Measurements from ENCODE around the gene AVPI1.
A peak's percentile ranks its signal among the peaks of the same experiment; 100 is the strongest.
"Not testable (repeated sequence)": the region's sequence is repeated elsewhere in the genome, so short reads cannot be mapped to it uniquely, and the experiment has no call there.

AVPI1 gene

DNA sequence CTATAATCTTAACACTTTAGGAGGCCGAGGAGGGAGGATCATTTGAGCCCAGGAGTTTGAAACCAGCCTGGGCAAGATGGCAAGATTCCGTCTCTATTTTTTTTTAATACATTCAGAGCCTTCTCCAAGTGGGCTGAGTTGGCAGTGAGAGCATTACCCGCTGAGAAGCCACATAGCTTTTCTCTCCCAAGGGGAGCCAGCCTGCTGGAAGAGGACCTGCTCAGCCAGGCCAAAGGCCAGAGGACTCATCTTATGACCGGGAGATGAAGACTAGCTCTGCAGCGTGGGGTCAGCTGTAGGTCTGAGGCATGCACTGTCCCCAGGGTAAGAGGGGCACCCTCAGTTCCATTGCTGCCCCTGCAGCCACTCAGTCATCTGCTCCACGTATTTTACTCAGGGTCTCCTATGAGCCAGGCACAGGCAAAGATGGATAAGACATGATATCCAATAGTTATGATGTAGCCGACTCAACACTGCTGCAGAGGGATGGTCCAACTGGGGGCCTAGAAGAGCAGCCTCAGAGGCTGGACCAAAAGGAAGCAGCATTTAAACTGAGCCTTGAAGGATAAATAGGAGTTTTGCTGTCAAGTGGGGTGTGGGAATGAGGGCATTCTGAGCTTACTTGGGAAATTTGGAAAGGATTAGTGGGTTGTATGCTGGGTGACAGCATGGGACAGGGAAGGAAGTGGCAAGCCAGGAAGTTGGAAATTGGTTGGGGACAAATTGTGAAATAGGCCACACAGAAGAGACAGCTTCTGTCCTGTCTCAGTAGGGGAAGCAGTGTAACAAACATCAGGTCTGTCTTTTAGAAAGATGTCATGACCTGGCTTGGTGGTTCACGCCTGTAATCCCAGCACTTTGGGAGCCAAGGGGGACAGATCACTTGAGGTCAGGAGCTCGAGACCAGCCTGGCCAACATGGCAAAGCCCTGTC is 24.9 kb upstream of the AVPI1 start:
- DNase-seq = peak; percentile 58 to 60

DNA sequence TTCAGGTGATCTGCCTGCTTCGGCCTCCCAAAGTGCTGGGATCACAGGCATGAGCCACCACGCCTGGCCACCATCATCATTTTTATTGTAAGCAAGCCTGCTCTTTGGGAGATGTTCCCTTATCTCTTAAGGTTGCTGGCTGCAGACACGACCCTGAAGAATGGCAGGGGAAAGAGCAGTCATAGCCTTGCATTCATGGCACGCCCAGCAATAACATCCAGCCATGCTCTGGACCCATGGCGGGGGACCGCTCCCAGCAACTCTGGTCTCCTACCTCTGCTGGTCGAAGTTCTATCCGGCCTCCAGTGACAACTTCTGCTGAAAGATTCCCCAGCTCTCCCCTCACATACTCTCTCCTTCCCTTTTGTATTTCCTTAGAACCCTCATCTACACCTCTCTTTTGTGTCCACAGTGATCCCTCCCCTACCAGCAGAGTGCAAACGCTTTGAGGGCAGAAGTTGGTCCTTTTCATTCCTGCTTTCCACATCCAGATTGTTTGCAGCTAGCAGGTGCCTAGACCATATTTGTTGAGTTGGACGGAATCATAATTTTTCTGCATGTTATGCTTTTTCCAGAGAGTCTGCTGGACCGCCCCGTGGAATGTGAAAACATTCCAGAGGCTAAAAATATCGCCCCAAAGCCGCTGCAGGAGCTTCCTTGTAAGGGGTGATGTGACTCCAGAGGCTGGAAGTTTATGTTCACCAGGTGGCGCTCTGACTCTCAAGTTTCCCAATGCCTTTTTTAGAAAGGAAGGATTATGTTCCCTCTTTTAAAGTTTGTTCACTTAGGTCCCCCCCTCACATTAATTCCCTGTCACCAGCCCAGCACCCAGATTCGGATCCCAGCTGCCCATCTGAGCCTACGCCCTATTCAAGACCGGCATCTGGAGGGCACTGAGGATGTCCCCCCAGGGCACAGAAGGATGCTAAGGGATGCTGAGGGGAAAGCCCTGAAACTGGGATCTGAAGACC is 22.2 kb upstream of the AVPI1 start:
- peak; percentile 65 to 76 for DNase-seq

DNA sequence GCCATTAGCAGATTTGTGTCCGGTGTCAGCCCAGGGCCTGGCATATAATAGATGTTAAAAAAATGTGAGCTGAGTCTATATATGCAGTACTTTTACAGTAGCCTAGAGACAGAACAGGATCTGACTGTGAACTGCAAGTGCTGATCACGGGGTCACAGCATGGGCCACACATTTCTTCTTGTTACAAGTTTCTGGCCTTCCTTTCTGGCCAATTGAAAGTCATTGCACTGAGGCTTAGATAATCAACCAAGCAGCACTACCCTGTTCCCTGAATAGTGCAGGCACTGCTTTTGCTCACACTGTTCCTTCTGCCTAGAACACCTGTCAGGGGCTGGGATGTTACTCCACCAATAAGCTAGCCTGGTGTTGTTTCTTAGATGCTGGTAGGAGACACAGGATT is 21.1 kb upstream of the AVPI1 start:
- DNase-seq = no peak

DNA sequence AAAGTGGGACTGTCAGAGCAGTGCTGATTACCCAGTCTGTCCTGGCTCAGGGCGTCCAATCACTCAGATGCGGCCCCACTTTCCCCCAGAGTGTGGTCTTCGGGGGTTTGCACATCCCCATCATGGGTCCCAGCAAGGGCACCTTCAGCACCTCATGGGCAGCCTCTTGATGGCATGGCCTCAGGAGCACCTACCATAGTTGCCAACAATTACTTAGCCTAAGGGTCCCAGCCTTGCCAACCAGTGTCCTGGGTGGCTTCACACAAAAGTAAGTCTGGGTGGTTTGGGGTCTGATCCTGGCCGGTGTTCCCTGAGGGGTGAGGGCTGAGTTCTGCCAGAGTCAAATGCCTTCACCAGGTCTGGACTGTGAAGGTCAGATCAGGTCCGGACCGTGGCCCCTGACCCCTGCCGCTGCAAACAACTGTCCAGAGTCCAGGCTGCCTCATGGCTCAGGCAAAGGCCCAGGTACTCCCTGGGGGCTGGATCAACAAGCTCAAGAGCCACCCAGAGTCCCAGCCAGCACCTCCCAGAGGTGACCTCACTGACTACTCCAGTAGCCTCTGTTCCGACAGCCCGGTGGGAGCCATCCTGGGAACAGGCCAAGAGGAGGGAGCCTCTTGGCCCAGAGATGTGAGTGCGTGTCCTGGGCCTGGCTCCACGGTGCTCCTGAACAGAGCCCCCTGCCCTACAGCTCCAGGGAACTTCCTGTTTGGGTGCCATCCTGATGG is 20.3 kb upstream of the AVPI1 start:
- DNase-seq = no peak

DNA sequence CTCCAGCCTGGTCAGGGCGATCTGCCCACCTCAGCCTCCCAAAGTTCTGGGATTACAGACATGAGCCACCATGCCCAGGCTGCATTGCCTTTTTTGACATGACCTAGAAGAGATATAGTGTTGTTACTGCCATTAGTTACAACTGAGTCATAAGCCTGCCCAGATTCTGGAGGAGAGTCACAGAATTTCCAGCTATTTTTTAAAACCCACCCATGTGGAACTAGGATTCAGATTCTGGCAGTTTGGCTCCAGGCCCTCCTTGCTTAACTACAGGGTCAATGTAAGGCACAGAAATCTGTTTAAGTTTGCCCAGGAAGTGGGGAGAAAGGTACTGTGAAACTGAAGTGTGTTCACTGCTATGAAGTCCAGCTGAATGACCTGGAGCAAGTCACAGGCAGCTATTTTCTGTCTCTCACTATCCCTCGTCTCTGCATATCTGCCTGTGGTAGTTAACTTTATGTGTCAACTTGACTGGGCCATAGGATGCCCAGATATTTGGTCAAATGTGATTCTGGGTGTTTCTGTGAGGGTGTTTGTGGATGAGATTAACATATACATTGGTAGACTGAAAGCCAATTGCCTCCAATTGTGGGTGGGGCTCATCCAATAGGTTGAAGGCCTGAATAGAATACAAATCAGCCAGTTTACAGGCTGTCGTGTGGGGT is 18.1 kb upstream of the AVPI1 start:
- DNase-seq = no peak

DNA sequence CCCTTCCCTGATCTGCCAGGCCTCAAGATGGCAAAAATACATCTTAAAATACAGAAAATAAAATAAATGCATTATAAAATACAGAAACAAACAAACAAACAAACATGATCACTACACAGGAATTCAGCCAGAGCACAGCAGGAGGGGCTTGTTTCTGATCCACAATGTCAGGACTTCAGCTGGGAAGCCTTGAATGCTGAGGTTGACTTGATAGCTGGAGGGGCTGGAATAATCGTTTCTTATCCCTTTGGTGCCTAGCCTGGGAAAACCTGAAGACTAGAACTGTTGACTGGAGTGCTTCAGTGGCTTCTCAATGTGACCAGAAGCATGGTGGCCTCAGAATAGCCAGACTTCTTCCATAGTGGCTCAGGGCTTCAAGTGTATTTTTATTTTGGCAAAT is 17.3 kb upstream of the AVPI1 start:
- DNase-seq = no peak

DNA sequence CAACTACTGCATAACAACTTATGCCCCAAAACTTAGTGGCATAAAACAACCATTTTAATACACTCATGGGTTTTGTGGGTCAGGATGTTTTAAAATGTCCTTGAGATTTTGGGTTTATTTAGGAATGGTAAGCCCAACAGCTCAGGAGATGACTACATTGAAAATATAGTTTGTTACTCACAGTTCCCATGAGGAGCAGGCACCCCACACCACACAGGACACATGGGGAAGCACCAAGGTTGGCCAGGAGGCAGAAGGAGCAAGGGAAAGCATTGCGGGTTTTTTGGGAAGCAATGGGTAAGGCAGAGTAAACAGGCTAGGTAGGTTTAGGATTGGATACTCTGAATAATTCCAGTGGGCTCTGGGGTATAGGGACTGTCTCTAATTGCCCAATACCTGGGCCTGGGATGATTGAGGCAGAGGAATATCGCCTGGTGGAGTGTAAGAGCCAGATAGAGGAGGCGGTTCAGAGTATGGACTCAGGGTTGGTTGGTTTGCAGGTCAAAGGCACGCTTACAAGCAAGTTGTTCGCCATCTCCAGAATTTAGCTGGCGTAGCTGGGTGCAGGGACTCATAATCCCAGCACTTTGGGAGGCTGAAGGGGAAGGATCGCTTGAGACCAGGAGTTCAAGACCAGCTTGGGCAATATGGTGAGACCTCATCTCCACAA is 16.5 kb upstream of the AVPI1 start:
- no peak for DNase-seq

DNA sequence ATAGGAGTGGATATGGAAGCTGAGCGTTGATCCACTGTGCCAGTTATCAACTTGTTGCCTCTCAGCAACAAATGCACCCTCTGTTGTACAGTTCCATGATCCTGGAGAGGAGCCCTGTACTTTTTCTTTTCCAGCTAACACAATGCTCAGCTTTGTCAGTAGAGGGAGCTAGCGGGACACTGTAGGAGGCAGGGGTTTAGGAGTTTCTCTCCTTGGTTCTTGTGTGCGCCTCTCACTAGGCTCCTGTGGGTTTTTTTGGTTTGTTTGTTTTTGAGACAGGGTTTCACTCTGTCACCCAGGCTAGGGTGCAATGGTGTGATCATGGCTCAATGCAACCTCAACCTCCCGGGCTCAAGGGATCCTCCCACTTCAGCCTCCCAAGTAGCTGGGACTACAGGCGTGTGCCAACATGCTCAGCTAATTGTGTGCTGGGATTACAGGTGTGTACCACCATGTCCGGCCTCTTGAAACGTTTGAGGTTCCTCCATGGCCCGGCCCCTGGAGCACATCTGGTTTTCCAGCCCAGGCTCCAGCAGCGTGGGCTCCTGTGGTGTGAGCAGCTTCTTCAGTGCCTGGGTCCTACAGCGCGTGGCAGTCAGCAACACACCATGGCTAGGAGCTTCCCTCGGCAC is 14.5 kb upstream of the AVPI1 start:
- peak; percentile 76 to 82 for DNase-seq

DNA sequence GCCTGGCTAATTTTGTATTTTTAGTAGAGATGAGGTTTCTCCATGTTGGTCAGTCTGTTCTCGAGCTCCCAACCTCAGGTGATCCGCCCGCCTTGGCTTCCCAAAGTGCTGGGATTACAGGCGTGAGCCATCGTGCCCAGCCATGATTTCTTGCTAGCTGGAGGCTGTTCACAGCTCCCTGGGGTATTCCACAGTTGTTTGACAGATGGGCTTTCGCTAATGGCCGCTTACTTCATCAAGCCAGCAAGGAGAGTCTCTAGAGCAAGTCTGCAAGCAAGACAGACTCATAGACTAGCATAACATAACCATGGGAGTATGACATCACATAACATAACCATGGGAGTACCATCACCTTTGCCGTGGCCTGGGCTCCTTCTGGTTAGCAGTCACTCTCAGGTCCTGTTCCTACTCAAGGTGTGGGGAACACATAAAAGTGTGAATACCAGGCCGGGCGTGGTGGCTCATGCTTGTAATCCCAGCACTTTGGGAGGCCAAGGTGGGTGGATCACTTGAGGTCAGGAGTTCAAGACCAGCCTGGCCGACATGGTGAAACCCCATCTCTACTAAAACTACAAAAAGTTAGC is 11.1 kb upstream of the AVPI1 start:
- DNase-seq = not testable (repeated sequence)

DNA sequence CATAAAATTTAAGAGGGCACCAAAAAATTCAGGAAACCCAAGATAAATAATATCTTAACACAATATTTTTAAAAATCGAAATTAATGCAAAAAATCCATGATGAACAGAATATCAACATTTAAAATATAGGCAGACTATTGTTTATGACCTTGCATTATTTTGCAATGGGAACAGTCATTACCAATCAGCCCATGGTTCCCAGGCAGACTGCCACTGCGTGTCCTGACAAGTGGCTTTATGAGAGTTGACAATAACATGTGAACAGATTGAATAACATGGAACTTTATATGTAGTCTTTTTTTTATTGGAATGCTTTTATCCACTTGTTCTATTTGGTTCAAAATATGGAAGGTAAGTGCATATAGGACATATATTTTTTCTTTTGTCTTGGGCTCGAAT is 3.1 kb upstream of the AVPI1 start:
- DNase-seq = peak; percentile 59 to 68

DNA sequence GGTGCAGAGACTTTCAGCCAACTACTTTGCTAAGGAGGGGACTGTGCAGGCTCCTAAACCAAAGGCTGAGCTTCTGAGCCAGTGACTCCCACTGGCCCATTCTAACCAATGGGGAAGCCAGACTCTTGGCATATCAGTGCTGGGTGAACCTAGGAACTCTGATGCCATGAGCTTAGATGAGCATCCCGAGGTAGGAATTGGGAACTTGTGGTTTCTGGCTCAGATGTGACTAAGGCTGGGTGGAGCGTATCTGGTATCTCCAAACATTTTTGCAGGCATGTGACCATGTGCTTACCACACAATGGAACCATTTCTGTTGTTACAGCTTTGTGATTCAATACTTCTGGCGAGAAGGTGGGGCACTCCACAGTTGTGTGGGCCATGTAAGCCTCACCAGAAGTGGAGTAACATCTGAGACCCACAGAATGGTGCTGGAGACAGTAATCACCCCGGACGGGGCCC is 2.5 kb upstream of the AVPI1 start:
- peak; percentile 99 to 100 for DNase-seq

DNA sequence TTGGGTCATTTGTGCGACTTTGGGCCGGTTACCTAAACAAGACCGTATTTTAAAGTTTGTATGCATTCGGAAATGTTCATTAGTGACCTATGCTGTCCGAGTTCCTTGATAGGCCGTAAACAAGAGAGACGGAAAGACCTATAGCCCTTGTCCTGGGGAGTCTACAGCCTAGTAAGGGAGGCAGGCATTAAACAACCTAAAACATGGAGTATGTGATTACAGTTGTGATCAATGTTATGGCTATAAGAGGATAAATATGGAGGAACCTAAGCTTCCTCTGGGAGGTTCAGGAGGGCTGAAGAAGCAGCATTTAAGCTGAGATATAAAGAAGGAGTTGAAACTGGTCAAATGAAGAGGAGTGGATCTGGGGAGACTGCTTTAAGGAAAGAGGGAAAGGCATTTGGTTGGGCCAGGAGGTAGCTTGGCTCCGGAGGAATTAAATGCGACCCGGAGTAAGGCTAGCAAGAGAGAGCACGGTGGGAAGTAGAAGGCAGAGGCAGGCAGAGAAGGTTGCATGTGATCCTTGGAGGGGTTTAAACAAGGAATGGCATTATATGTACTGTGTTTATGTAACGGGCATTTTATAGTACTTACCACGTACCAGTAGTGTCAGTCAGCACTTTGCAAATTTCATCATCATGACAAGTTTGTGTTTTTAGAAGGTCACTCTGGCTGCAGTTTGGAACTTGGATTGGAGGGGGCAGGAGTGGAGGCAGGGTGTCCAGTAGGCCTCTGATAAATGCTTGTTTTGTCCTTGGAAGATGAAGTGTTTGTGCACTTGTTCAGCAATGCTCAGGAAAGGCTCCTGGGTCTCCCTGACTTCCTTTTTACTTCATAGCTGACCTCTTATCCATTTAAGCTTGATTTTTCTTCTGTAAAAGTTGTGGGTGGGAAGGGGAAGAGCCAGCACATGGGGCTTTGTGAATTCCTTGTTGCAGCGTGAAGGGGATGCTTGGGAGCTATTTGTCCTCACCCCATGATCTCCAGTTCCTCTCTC is 1.0 kb upstream of the AVPI1 start:
- DNase-seq = peak; percentile 91 to 94

DNA sequence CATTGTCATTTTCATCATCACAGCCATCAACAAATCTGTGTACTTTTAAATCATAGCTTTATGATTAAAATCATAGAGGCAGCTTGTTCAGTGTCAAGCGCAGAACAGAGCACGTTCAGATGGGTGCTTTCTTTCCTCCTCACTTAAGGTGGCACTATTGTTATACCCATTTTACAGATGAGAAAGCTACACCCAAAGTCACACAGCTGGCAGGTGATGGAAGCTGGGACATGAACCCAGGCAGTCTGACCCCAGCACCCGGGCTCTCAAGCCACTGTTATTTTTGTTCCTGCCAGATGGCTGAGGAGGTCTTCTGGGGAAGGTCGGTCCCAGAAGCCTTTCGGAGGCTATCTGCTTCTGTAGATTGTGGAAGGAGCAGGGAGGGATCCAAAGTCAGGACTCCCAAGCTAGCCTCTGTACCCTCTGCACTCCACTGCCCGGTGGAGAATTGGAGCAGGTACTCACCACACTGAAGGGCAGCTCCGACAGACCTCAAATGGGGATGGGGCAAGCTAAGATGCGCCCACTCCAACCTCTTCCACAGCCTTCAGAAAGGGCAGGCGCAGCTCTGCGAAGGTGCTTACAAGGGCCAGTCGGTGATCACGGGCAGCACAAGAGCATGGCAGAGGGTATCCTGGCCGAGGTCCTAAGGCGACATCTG is 610 bp downstream of the AVPI1 start:
- no peak for DNase-seq

DNA sequence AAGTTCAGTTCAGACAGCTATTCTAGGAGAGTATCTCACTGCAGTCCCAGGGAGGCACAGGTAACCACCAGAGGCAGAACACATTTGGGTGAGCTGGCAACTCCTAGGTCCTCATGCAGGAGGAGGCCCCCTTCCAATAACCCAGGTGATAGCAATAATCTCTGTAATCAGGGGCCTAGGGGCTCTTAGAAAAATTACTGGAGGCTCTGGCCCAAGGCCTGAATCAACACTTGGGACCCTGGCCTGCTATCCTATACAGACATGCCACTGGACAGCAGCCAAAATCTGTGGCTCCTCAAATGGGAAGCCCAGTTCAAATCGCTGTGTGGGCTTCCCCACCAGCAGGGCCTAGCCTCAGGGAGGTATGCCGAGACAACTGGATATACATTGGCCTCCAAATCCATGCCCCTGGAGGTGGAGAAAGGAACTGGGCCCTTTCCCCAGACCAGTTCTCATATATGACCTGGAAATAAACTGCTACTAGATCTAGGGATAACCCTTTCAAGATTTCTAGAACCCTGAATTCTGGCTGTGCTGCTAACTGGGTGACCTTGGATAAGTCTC is 1.6 kb downstream of the AVPI1 start:
- peak; percentile 55 to 64 for DNase-seq

DNA sequence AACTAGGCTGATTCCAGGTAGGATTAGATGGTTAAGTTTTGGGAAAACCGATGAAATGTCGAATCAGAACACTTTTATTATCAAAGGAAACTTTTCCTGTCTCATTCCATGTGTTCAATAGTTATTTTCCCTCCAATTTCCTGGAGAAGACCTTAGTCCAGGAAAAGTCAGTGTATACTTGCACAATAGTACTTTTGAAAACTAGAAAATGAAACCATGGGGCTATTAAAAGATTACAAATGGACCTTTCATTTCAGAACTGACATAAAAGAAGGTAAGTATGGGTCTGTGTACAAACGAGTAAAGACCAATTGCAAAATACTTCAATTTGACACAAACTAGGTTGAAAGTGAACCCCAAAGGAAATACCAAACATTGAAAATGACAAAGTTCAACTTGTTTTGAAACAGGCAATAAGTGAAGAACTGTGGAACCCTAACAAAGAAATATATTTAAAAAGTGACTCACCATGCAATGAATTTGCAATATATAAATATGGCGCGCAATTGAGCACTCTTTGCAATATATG is 2.1 kb downstream of the AVPI1 start:
- DNase-seq = no peak

DNA sequence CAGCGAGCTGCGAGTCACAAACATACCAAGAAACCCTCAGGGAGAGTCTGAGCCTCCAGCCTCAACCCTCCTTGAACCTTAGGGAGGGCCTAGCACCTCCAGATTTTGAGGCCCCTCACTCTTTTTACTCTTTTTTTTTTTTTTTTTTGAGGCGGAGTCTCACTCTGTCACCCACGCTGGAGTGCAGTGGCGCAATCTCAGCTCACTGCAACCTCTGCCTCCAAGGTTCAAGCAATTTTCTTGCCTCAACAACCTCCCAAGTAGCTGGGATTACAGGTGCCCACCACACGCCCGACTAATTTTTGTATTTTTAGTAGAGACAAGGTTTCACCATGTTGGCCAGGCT is 2.7 kb downstream of the AVPI1 start:
- not testable (repeated sequence) for DNase-seq

DNA sequence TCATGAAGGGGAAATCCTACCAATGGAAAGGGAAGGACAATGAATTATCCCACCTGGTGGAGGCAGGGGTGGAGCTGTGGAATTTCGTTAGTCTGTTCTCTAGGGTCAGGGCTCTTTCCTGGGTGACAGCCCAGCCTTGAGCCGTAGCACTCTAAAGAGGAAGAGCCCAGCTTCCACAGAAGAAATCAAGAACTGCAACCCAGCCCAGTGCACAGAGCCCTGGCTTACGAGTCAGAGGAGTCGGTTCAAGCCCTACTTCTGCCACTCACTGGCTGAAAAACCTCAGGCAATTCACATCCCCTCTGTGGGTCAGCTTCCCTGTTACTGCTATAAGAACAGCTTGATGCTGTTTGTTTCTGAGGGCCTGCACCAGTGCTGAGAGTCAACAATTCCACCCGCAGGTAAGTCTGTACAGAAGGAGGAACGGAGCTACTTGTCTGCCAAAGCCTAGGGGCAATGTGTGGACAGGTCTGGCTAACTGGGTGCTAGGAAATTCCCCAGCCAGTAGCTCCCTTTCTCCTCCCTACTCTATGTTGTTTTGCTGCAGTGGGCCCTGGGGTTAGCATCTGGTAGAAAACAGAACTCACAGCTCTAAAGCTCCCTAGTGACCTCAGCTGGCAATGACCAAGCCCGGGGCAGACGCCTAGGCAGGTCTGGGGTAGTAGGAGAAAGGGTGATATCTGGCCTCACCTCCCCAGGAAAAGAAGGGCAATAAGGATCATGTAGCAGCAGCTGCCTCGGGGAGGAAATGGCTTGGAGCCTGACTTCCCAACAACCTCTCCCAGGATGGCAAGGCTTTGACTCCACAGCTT is 3.3 kb downstream of the AVPI1 start:
- peak; percentile 76 to 85 for DNase-seq

Data from inflammatory macrophage (primary cell).